H1 (cell line): ENCODE data around the gene MAPK13. TPM values are rescaled to one million over a fixed set of nuclear protein-coding genes. Genes with fewer than 3 reads are reported as not detected.

ENCODE experiments used
- ATF3 ChIP-seq: IDR thresholded peaks from 2 replicates; pipeline ENCODE4 v1.6.1; 2011; ENCODE audit warnings: low read depth, mild to moderate bottlenecking, low read length; ENCODE audit not compliant: insufficient read depth
- CBX5 ChIP-seq: fragments of 300-800, 300-1000 bp; sonication (generic); IDR thresholded peaks from 2 replicates; pipeline ENCODE4 v1.7.1; 2016; ENCODE audit warnings: antibody characterized with exemption, low read length, low read depth
- CEBPB ChIP-seq: IDR thresholded peaks from 2 replicates; pipeline ENCODE4 v1.6.1; 2012; ENCODE audit warnings: low read depth, low read length
- CHD1 ChIP-seq: IDR thresholded peaks from 2 replicates; pipeline ENCODE4 v1.6.1; 2012; ENCODE audit warnings: low read depth, low read length, improper control_type of control experiment
- E2F6 ChIP-seq: IDR thresholded peaks from 2 replicates; pipeline ENCODE4 v1.6.1; 2012; ENCODE audit warnings: inconsistent platforms
- GTF2F1 ChIP-seq: IDR thresholded peaks from 2 replicates; pipeline ENCODE4 v1.6.1; 2012; ENCODE audit warnings: low read depth, low read length, improper control_type of control experiment, borderline replicate concordance
- HDAC2 ChIP-seq, 2 experiments: fragments of 300-600 bp in 1 of 2; sonication (generic) in 1 of 2; IDR thresholded peaks; 2 replicates each; pipeline ENCODE4 v1.6.1; 2011 to 2012; ENCODE audit warnings: low read depth in 2 of 2, low read length in 2 of 2, mild to moderate bottlenecking in 2 of 2, moderate library complexity in 2 of 2, borderline replicate concordance in 1 of 2, inconsistent platforms in 1 of 2
- RXRA ChIP-seq: IDR thresholded peaks from 2 replicates; pipeline ENCODE4 v1.6.1; 2011; ENCODE audit warnings: low read depth, mild to moderate bottlenecking, low read length, moderate library complexity; ENCODE audit not compliant: insufficient read depth
- TAF7 ChIP-seq: optimal IDR thresholded peaks from 2 replicates; pipeline ENCODE3; 2011; ENCODE audit warnings: low read depth, mild to moderate bottlenecking, inconsistent platforms, low read length, moderate library complexity, borderline replicate concordance
- polyA plus RNA-seq, 7 experiments: library from polyadenylated mRNA; depleted of rRNA in 3 of 7; stranded (reverse) in 5 of 7; unstranded in 2 of 7; fragments of >200 nt in 5 of 7; fragments of 200-250 nt in 2 of 7; gene quantifications; 1 replicate in 5 of 7; 2 replicates in 1 of 7; 4 replicates in 1 of 7; pipeline versions ENCODE4 v1.2.1 to v1.2.3, GENCODE V29; 2011 to 2013; ENCODE audit warnings: missing spikeins in 2 of 7, mixed read lengths in 2 of 7
- total RNA-seq: library from RNA; stranded (reverse); fragmentation: NEBNext Ultra II Directional; extraction: Animal tissue kit (Norgen Biotek cat#: 25700); gene quantifications from 2 replicates; pipeline ENCODE4 v1.2.1, GENCODE V29; 2021

The MAPK13 gene
- total and polyA plus RNA-seq, 2 of the 8 experiments (the other 6 are each of a cell fraction or from before 2014, with no cell fraction given): 10.1 to 14.1 TPM

- TF ChIP-seq GTF2F1 (no peak), HDAC2 (IDR thresholded peaks at IDR 0.05; ENCODE audit: borderline replicate concordance in 1 of 2, low read depth in 2 of 2, low read length in 2 of 2) (no peak), CEBPB (no peak), RXRA (no peak), CHD1 (no peak), CBX5 (no peak), E2F6 (no peak), TAF7 (no peak), ATF3 (no peak)
These were observed 3.5 kb upstream of the MAPK13 start (continued) for GRCh38 chr6:36126553-36127458.
